Karpas-422 (cell line): ENCODE results near the gene AKAP7. TPM values are rescaled to one million over a fixed set of nuclear protein-coding genes. Genes with fewer than 3 reads are reported as not detected.

Experiments used
- DNase-seq: peaks from one replicate; pipeline ENCODE4 v3.0.0-alpha.2; 2015
- H2AFZ ChIP-seq: fragments of 200-600 bp; sonication (generic); 2 replicates; pipeline ENCODE4 v1.6.1; 2014; ENCODE audit warnings: antibody characterized with exemption, low read length, mixed read lengths
- H3K27ac ChIP-seq: fragments of 200-600 bp; sonication (generic); 2 replicates; pipeline ENCODE4 v1.5.1; 2014; ENCODE audit warnings: mild to moderate bottlenecking, low read length, moderate library complexity
- H3K27me3 ChIP-seq: fragments of 200-600 bp; sonication (generic); 2 replicates; pipeline ENCODE4 v1.6.1; 2014; ENCODE audit warnings: low read length, mixed read lengths
- H3K36me3 ChIP-seq: fragments of 200-600 bp; sonication (generic); 2 replicates; pipeline ENCODE4 v1.6.1; 2014; ENCODE audit warnings: low read length, mixed read lengths; ENCODE audit not compliant: insufficient read depth
- H3K4me1 ChIP-seq: fragments of 200-600 bp; sonication (generic); 2 replicates; pipeline ENCODE4 v1.6.1; 2014; ENCODE audit warnings: mild to moderate bottlenecking, low read length, mixed read lengths
- H3K4me2 ChIP-seq: fragments of 200-600 bp; sonication (generic); 2 replicates; pipeline ENCODE4 v1.6.1; 2014; ENCODE audit warnings: low read length, low read depth, mild to moderate bottlenecking; ENCODE audit not compliant: poor library complexity, severe bottlenecking
- H3K4me3 ChIP-seq: fragments of 200-600 bp; sonication (generic); 2 replicates; pipeline ENCODE4 v1.5.1; 2014; ENCODE audit warnings: mild to moderate bottlenecking, antibody characterized with exemption, low read length, mixed read lengths
- H3K79me2 ChIP-seq: fragments of 200-600 bp; sonication (generic); 2 replicates; pipeline ENCODE4 v1.6.1; 2014; ENCODE audit warnings: mild to moderate bottlenecking, low read length, mixed read lengths
- H3K9ac ChIP-seq: fragments of 200-600 bp; sonication (generic); 2 replicates; pipeline ENCODE4 v1.6.0; 2014; ENCODE audit warnings: low read length
- H3K9me2 ChIP-seq: fragments of 200-600 bp; sonication (generic), shearing (Covaris generic); replicated peaks from 2 replicates; pipeline ENCODE4 v1.6.0; 2014; ENCODE audit warnings: mild to moderate bottlenecking, low read length, moderate library complexity; ENCODE audit not compliant: insufficient read depth
- H3K9me3 ChIP-seq: fragments of 300-700, 200-600 bp; sonication (generic); 2 replicates; pipeline ENCODE4 v1.6.1; 2014; ENCODE audit warnings: low read length, mixed read lengths
- H4K20me1 ChIP-seq: fragments of 200-600 bp; sonication (generic); 2 replicates; pipeline ENCODE4 v1.6.1; 2014; ENCODE audit warnings: mild to moderate bottlenecking, antibody characterized with exemption, low read length, low read depth; ENCODE audit not compliant: insufficient read depth
- total RNA-seq: library from RNA; depleted of rRNA; stranded (reverse); fragments of >200 nt; shearing (Covaris generic); gene quantifications from 2 replicates; pipeline ENCODE4 v1.2.3, GENCODE V29; 2014; ENCODE audit warnings: low replicate concordance

AKAP7 gene
- total RNA-seq, 1 experiment from 2014 or later: not detected

- Histone ChIP-seq H4K20me1 (no peaks in the 10 kb centered on the region), H3K9ac (no peak overlapping the region), H3K27me3 (no peaks in the 10 kb centered on the region), H3K4me1 (no peaks in the 10 kb centered on the region; the same call in 1 of the 2 replicates), H3K9me2 (no peaks in the 10 kb centered on the region), H3K9me3 (no peaks in the 10 kb centered on the region), H3K79me2 (no peaks in the 10 kb centered on the region), H3K4me2 (no peak overlapping the region), H3K36me3 (no peaks in the 10 kb centered on the region), H2AFZ (no peak overlapping the region), H3K27ac (no peak overlapping the region), H3K4me3 (no peak overlapping the region)
- no peak for DNase-seq
These were observed 91.3 kb downstream of the AKAP7 start for GRCh38 chr6:131226459-131227157.

- Histone ChIP-seq H3K79me2 (no peaks in the 10 kb centered on the region), H3K4me2 (no peak overlapping the region)
These were observed 91.9 kb downstream of the AKAP7 start for GRCh38 chr6:131227158-131227543.

GRCh38 chr6:131231103-131231502, 95.8 kb downstream of the AKAP7 start:
- Histone ChIP-seq H3K4me1 (no peaks in the 10 kb centered on the region; the same call in 1 of the 2 replicates), H3K9me2 (no peaks in the 10 kb centered on the region), H4K20me1 (no peaks in the 10 kb centered on the region), H3K4me2 (no peak overlapping the region), H3K9ac (no peak overlapping the region), H2AFZ (no peak overlapping the region), H3K27me3 (no peaks in the 10 kb centered on the region), H3K9me3 (no peaks in the 10 kb centered on the region), H3K4me3 (no peak overlapping the region), H3K27ac (no peak overlapping the region), H3K79me2 (no peaks in the 10 kb centered on the region), H3K36me3 (no peaks in the 10 kb centered on the region)
- no peak for DNase-seq

More at GRCh38 chr6:131227158-131227543, 91.9 kb downstream of the AKAP7 start:
- Histone ChIP-seq H3K4me3 (no peak overlapping the region), H4K20me1 (no peaks in the 10 kb centered on the region), H3K27me3 (no peaks in the 10 kb centered on the region), H3K9me3 (no peaks in the 10 kb centered on the region), H3K9me2 (no peaks in the 10 kb centered on the region), H3K4me1 (no peaks in the 10 kb centered on the region; the same call in 1 of the 2 replicates), H3K27ac (no peak overlapping the region), H3K9ac (no peak overlapping the region), H3K36me3 (no peaks in the 10 kb centered on the region), H2AFZ (no peak overlapping the region)
- DNase-seq: no peak

- Histone ChIP-seq H3K4me1 (no peaks in the 10 kb centered on the region), H3K27ac (no peak overlapping the region), H3K4me2 (no peak overlapping the region), H3K9me2 (no peaks in the 10 kb centered on the region), H3K36me3 (no peaks in the 10 kb centered on the region), H2AFZ (no peak overlapping the region), H3K9ac (no peak overlapping the region), H3K4me3 (no peak overlapping the region), H4K20me1 (no peaks in the 10 kb centered on the region), H3K79me2 (no peaks in the 10 kb centered on the region), H3K27me3 (no peaks in the 10 kb centered on the region), H3K9me3 (no peaks in the 10 kb centered on the region)
- no peak for DNase-seq
These were observed 96.6 kb downstream of the AKAP7 start for GRCh38 chr6:131231891-131232290.

GRCh38 chr6:131244942-131245341, 109.7 kb downstream of the AKAP7 start:
- H3K9me3 ChIP-seq: no peaks in the 10 kb centered on the region
- H3K9ac ChIP-seq: no peak overlapping the region
- H3K4me3 ChIP-seq: no peak overlapping the region
- no peak for DNase-seq
- H3K27me3 ChIP-seq: no peaks in the 10 kb centered on the region
- H2AFZ ChIP-seq: no peak overlapping the region
- H3K27ac ChIP-seq: no peak overlapping the region
- H3K4me2 ChIP-seq: no peak overlapping the region
- no peaks in the 10 kb centered on the region for H4K20me1 ChIP-seq
- no peaks in the 10 kb centered on the region for H3K4me1 ChIP-seq
- H3K36me3 ChIP-seq: no peaks in the 10 kb centered on the region
- H3K9me2 ChIP-seq: no peaks in the 10 kb centered on the region
- H3K79me2 ChIP-seq: no peaks in the 10 kb centered on the region

GRCh38 chr6:131250122-131250521, 114.9 kb downstream of the AKAP7 start:
- H3K36me3 ChIP-seq: no peaks in the 10 kb centered on the region
- H3K4me2 ChIP-seq: no peak overlapping the region
- no peaks in the 10 kb centered on the region for H4K20me1 ChIP-seq
- H3K4me1 ChIP-seq: no peaks in the 10 kb centered on the region
- H3K9me3 ChIP-seq: no peaks in the 10 kb centered on the region
- no peaks in the 10 kb centered on the region for H3K9me2 ChIP-seq
- no peak overlapping the region for H2AFZ ChIP-seq
- DNase-seq: no peak
- no peak overlapping the region for H3K4me3 ChIP-seq
- H3K79me2 ChIP-seq: no peaks in the 10 kb centered on the region
- no peaks in the 10 kb centered on the region for H3K27me3 ChIP-seq
- no peak overlapping the region for H3K9ac ChIP-seq
- H3K27ac ChIP-seq: no peak overlapping the region

- H3K36me3 ChIP-seq: no peaks in the 10 kb centered on the region
- H3K9me2 ChIP-seq: no peaks in the 10 kb centered on the region
- no peaks in the 10 kb centered on the region for H4K20me1 ChIP-seq
- no peak overlapping the region for H3K27ac ChIP-seq
- DNase-seq: no peak
- H3K4me2 ChIP-seq: no peak overlapping the region
- no peaks in the 10 kb centered on the region for H3K27me3 ChIP-seq
- H3K9me3 ChIP-seq: no peaks in the 10 kb centered on the region
- no peak overlapping the region for H3K4me3 ChIP-seq
- H3K4me1 ChIP-seq: no peaks in the 10 kb centered on the region
- H3K9ac ChIP-seq: no peak overlapping the region
- no peaks in the 10 kb centered on the region for H3K79me2 ChIP-seq
- H2AFZ ChIP-seq: no peak overlapping the region
These were observed 115.7 kb downstream of the AKAP7 start for GRCh38 chr6:131250936-131251335.

- Histone ChIP-seq H3K27ac (no peak overlapping the region), H3K27me3 (no peaks in the 10 kb centered on the region), H2AFZ (no peak overlapping the region), H3K9ac (no peak overlapping the region), H3K9me2 (no peaks in the 10 kb centered on the region), H3K79me2 (no peaks in the 10 kb centered on the region), H3K36me3 (no peaks in the 10 kb centered on the region), H4K20me1 (no peaks in the 10 kb centered on the region), H3K4me2 (no peak overlapping the region), H3K4me1 (no peaks in the 10 kb centered on the region), H3K9me3 (no peaks in the 10 kb centered on the region), H3K4me3 (no peak overlapping the region)
- DNase-seq: no peak
These were observed 116.4 kb downstream of the AKAP7 start for GRCh38 chr6:131251590-131252199.
